Measurements from ENCODE around the gene FLVCR2. TPM values are rescaled to one million over a fixed set of nuclear protein-coding genes. Genes with fewer than 3 reads are reported as not detected.

Gene FLVCR2
- total RNA-seq, 1 donor from 2014 or later: 3.4 TPM

DNA sequence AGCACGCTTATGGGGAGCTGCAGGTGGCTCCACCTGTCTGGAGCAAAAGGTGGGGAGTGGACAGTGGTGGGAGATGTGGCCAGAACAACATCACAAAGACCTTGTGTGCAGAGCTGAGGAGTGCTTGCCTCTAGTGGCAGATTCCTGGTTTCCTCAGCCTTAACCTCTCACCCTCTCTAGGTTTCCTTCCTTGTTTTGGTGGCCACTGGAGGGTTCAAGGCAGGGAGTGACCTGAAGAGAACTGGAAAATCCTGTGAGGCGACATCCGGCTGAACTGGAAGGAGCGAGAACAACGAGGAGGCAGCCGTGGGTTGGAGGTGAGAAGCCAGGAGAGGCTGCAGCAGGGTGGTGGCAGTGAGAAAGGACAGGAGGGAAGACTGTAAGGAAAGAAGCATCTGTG, 6.3 kb upstream of the FLVCR2 start:
- TF ChIP-seq, protein P1, sequence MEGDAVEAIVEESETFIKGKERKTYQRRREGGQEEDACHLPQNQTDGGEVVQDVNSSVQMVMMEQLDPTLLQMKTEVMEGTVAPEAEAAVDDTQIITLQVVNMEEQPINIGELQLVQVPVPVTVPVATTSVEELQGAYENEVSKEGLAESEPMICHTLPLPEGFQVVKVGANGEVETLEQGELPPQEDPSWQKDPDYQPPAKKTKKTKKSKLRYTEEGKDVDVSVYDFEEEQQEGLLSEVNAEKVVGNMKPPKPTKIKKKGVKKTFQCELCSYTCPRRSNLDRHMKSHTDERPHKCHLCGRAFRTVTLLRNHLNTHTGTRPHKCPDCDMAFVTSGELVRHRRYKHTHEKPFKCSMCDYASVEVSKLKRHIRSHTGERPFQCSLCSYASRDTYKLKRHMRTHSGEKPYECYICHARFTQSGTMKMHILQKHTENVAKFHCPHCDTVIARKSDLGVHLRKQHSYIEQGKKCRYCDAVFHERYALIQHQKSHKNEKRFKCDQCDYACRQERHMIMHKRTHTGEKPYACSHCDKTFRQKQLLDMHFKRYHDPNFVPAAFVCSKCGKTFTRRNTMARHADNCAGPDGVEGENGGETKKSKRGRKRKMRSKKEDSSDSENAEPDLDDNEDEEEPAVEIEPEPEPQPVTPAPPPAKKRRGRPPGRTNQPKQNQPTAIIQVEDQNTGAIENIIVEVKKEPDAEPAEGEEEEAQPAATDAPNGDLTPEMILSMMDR (IDR thresholded peaks at IDR 0.05): no peak
- no peaks in the 10 kb centered on the region for H3K36me3 ChIP-seq
- no peak overlapping the region for H3K4me3 ChIP-seq
- intact Hi-C loops (cut with DNase I): no loop called here
- H3K9me3 ChIP-seq: no peaks in the 10 kb centered on the region
- H3K27me3 ChIP-seq: no peaks in the 10 kb centered on the region
- no peaks in the 10 kb centered on the region for H3K4me1 ChIP-seq
- no peak overlapping the region for H3K27ac ChIP-seq
- no peak for DNase-seq (ENCODE audit: low spot score in 2 of 2)

DNA sequence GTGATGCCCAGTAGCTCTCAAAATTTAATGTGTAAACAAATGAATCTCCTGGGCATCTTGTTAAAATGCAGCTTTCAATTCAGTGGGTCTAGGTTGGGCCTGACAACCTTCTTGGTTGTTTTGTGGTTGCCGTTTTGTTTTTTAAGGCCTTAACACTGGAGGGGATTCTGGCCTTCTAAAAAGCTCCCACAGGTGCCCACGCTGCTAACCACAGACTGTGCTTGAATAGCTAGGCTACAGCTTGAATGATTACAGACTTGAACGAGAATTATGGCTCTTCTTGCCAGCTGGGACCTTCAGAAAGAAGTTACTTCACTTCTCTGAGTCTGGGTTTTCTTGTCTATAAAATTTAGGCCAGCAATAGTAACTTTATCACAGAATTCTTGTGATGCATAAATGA, 1.3 kb upstream of the FLVCR2 start:
- no peak overlapping the region for H3K27ac ChIP-seq
- intact Hi-C loops (cut with DNase I): no loop called here
- TF ChIP-seq, protein P1 (IDR thresholded peaks at IDR 0.05): no peak
- H3K4me1 ChIP-seq: peaks cover 6 to 11% of the 10 kb centered on the region in 2 donors
- H3K36me3 ChIP-seq: no peaks in the 10 kb centered on the region
- H3K27me3 ChIP-seq: no peaks in the 10 kb centered on the region
- no peak overlapping the region for H3K4me3 ChIP-seq
- no peaks in the 10 kb centered on the region for H3K9me3 ChIP-seq
- DNase-seq (ENCODE audit: low spot score in 2 of 2): no peak

DNA sequence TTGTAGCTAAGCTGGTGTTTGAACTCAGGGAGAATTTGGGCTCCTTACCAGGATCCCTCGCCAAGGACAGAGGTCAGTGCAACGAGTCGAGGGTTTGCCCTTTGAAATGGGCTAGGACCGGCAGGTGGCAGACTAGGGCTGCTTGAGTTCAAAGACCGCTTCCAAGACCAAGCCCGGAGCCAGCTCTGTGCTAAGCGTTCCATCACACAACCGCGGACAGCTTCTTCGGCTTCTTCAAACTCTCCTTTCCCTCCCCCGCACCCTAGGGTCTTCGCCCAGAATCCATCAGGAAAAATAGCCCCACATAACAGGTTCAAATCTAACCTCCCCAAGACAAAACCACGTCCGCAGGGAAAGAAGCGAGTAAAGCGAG, 705 bp upstream of the FLVCR2 start:
- DNase-seq (ENCODE audit: low spot score in 2 of 2): peak; percentile 47 to 92
- H3K36me3 ChIP-seq: no peaks in the 10 kb centered on the region
- peak overlapping the region; percentile 65 to 74 for H3K4me3 ChIP-seq
- no peaks in the 10 kb centered on the region for H3K27me3 ChIP-seq
- TF ChIP-seq, protein P1 (IDR thresholded peaks at IDR 0.05): peak; percentile 69 to 81 (median 77)
- H3K4me1 ChIP-seq: peaks cover 6 to 11% of the 10 kb centered on the region in 2 donors
- peak overlapping the region; percentile 73 to 76 for H3K27ac ChIP-seq
- intact Hi-C loops (cut with DNase I): loop anchor here (1.0 to 2.0 kb wide), 2 partner anchors 77 to 405 kb away; no protein-coding TSS in a partner anchor
- H3K9me3 ChIP-seq: no peaks in the 10 kb centered on the region

DNA sequence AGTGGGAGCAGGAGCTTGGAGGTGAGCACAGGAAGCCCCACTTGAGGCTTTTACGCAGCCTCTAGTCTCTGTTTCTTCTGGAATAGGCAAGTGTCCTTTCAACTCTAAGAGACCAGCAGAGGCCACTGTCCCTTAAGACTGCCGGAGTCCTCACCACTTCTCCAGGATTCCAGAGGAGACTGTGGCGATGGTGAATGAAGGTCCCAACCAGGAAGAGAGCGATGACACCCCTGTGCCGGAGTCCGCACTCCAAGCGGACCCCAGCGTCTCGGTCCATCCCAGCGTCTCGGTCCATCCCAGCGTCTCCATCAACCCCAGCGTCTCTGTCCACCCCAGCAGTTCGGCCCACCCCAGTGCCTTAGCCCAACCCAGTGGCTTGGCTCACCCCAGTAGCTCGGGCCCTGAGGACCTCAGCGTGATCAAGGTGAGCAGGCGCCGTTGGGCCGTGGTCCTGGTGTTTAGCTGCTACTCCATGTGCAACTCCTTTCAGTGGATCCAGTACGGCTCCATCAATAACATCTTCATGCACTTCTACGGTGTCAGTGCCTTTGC, 442 bp downstream of the FLVCR2 start:
- Histone ChIP-seq H3K9me3 (no peaks in the 10 kb centered on the region), H3K36me3 (no peaks in the 10 kb centered on the region), H3K27me3 (no peaks in the 10 kb centered on the region), H3K4me1 (peaks cover 6 to 11% of the 10 kb centered on the region in 2 donors), H3K27ac (peak overlapping the region; percentile 73 to 76), H3K4me3 (peak overlapping the region; percentile 65 to 74)
- peak in 1 of 2 donors; percentile 66 for DNase-seq (ENCODE audit: low spot score in 2 of 2)
- intact Hi-C loops (cut with DNase I): loop anchor here (1.0 to 2.0 kb wide), 2 partner anchors 75 to 404 kb away; no protein-coding TSS in a partner anchor
- TF ChIP-seq, protein P1 (IDR thresholded peaks at IDR 0.05): peak in 2 of 3 experiments; percentile 9 to 47

DNA sequence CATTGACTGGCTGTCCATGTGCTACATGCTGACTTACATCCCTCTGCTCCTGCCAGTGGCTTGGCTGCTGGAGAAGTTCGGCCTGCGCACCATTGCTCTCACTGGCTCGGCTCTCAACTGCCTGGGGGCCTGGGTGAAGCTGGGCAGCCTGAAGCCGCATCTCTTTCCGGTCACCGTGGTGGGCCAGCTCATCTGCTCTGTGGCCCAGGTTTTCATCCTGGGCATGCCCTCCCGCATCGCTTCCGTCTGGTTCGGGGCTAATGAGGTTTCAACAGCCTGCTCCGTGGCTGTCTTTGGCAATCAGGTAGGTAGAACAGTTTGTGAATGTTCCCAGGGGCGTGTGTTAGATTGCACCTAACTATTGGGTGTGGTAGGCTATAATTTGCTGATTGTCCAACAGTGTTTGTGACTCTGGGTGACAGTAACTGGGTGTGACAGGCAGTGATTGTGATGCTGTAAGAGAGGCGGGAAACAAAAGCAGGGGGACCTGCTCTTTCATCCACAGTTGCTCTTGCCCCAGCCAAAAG, 981 bp downstream of the FLVCR2 start:
- H3K27ac ChIP-seq: peak overlapping the region in 1 of 2 donors; percentile 76
- H3K36me3 ChIP-seq: no peaks in the 10 kb centered on the region
- peak overlapping the region; percentile 65 to 74 for H3K4me3 ChIP-seq
- no peak for DNase-seq (ENCODE audit: low spot score in 2 of 2)
- peaks cover 6 to 11% of the 10 kb centered on the region in 2 donors for H3K4me1 ChIP-seq
- H3K9me3 ChIP-seq: no peaks in the 10 kb centered on the region
- intact Hi-C loops (cut with DNase I): loop anchor here (2.0 kb wide), 1 partner anchor 403 kb away; no protein-coding TSS in a partner anchor
- no peaks in the 10 kb centered on the region for H3K27me3 ChIP-seq
- TF ChIP-seq, protein P1 (IDR thresholded peaks at IDR 0.05): no peak
